Liver (tissue), 3 donors: ENCODE results near the gene INSC.

Experiments
- ATF3 ChIP-seq: IDR thresholded peaks from 2 replicates; pipeline ENCODE4 v1.6.1; 2016; ENCODE audit warnings: antibody characterized with exemption
- CTCF ChIP-seq: fragments of 150-350 bp; IDR thresholded peaks from 2 replicates; pipeline ENCODE4 v1.5.1; 2017; ENCODE audit warnings: improper control_type of control experiment, low read depth, low read length; ENCODE audit not compliant: missing input control
- FOXA1 ChIP-seq: IDR thresholded peaks from 2 replicates; pipeline ENCODE4 v1.6.1; 2016; ENCODE audit warnings: antibody characterized with exemption
- RAD21 ChIP-seq, 2 donors: IDR thresholded peaks; 2 replicates each; pipeline ENCODE4 v1.6.1; 2016; ENCODE audit warnings: antibody characterized with exemption in 2 of 2, mild to moderate bottlenecking in 2 of 2
- ZBTB33 ChIP-seq: IDR thresholded peaks from 2 replicates; pipeline ENCODE4 v1.6.1; 2016; ENCODE audit warnings: antibody characterized with exemption
- TF ChIP-seq, protein P1 (sequence below): IDR thresholded peaks from 2 replicates; pipeline ENCODE4 v1.6.1; 2016; ENCODE audit warnings: antibody characterized with exemption, mild to moderate bottlenecking
- donor health status: healthy.
- donor health status: healthy.

- TF ChIP-seq CTCF (no peak), FOXA1 (no peak), ZBTB33 (no peak), RAD21 (IDR thresholded peaks at IDR 0.05) (no peak), ATF3 (no peak)
- TF ChIP-seq, protein P1, sequence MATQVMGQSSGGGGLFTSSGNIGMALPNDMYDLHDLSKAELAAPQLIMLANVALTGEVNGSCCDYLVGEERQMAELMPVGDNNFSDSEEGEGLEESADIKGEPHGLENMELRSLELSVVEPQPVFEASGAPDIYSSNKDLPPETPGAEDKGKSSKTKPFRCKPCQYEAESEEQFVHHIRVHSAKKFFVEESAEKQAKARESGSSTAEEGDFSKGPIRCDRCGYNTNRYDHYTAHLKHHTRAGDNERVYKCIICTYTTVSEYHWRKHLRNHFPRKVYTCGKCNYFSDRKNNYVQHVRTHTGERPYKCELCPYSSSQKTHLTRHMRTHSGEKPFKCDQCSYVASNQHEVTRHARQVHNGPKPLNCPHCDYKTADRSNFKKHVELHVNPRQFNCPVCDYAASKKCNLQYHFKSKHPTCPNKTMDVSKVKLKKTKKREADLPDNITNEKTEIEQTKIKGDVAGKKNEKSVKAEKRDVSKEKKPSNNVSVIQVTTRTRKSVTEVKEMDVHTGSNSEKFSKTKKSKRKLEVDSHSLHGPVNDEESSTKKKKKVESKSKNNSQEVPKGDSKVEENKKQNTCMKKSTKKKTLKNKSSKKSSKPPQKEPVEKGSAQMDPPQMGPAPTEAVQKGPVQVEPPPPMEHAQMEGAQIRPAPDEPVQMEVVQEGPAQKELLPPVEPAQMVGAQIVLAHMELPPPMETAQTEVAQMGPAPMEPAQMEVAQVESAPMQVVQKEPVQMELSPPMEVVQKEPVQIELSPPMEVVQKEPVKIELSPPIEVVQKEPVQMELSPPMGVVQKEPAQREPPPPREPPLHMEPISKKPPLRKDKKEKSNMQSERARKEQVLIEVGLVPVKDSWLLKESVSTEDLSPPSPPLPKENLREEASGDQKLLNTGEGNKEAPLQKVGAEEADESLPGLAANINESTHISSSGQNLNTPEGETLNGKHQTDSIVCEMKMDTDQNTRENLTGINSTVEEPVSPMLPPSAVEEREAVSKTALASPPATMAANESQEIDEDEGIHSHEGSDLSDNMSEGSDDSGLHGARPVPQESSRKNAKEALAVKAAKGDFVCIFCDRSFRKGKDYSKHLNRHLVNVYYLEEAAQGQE, result no peak
Measured at GRCh38 chr11:15119826-15120225, 5.1 kb downstream of the INSC start.
